Cardiac fibroblast (primary cell): ENCODE measurements around the gene COL7A1.

Experiments used
- DNase-seq, 2 donors: peaks; one replicate each; pipeline versions ENCODE4 v3.0.0 to v3.0.0-alpha.2; 2010; ENCODE audit warnings: low read depth in 2 of 2
- H3K4me3 ChIP-seq, 2 donors: replicated peaks in 1 of 2; 1 replicate in 1 of 2; 2 replicates in 1 of 2; pipeline ENCODE4 v1.5.1; 2011; ENCODE audit warnings: low read depth in 2 of 2, low read length in 2 of 2, mild to moderate bottlenecking in 2 of 2, moderate library complexity in 1 of 2
- CTCF ChIP-seq: IDR thresholded peaks from one replicate; pipeline ENCODE4 v1.5.1; 2011; ENCODE audit warnings: low read depth, mild to moderate bottlenecking, low read length, inconsistent platforms

COL7A1 gene

GRCh38 chr3:48569808-48570450 lies 25.2 kb downstream of the COL7A1 start:
- TF ChIP-seq CTCF, result no peak
- DNase-seq, result no peak
- no peak overlapping the region for H3K4me3 ChIP-seq

DNA sequence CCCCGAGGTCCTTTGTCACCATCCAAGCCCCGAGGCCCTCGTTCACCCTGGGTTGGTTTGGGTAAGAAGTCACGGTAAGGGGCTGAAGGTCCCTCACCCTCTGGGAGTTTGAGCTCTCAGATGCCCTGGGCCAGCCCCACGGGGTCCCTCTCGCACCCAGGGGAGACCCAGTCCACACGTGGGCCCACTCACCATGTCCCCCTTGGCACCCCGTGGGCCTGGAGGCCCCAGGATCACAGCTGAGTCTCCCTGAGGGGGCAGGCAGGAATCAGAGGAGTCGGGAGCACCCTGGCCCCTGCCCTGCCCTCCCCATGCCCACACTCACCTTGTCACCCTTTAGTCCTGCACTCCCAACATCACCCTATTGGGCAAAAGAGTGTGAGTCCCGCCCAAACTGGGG lies 25.7 kb downstream of the COL7A1 start:
- no peak for TF ChIP-seq CTCF
- no peak overlapping the region for H3K4me3 ChIP-seq
- no peak for DNase-seq

GRCh38 chr3:48568476-48568875 lies 26.7 kb downstream of the COL7A1 start:
- DNase-seq, result no peak
- no peak for TF ChIP-seq CTCF

GRCh38 chr3:48567500-48567899 lies 27.6 kb downstream of the COL7A1 start:
- H3K4me3 ChIP-seq, result no peak overlapping the region
- no peak for TF ChIP-seq CTCF
- no peak for DNase-seq

More at GRCh38 chr3:48568476-48568875, 26.7 kb downstream of the COL7A1 start:
- no peak overlapping the region for H3K4me3 ChIP-seq

DNA sequence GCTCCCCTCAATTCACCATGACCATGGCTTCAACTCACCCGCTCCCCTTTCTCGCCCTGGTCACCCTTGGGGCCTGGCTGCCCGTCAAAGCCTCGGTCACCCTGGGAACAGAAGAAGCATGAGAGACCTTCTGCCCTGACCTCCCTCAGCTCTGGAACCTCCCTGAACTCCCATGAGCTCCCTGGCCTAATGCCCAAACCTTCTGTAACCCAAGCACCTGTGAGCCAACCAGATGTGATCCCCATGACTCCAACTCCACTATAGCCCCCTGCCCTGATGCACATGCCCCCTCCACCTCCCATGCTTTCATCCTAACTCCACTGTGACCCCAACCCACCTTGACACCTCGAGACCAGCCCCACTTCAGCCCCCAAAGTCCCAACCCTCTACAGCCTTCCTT lies 28.0 kb downstream of the COL7A1 start:
- no peak overlapping the region for H3K4me3 ChIP-seq
- DNase-seq, result peak in 1 of 2 donors; percentile 23
- no peak for TF ChIP-seq CTCF

DNA sequence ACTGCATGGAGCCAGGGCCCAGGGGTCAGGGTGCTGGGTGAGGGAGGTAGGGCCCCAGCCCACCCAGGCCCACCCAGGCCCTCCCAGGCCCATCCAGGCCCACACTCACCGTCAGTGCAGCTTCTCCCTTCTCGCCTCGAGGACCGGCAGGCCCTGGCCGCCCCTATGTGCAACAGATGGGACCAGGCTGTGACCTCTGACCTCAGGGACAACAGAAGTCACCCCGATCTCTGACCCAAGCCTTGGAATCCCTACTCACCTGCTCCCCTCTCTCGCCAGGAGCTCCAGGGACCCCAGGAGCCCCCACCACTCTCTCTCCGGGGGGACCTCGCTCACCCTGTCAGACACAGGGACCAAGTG lies 28.7 kb downstream of the COL7A1 start:
- DNase-seq, result no peak
- TF ChIP-seq CTCF, result no peak
- H3K4me3 ChIP-seq, result no peak overlapping the region
